Astrocyte (in vitro differentiated cells and primary cell): ENCODE data around the gene PVR.

Experiments used
- CTCF ChIP-seq: IDR thresholded peaks from 2 replicates; pipeline ENCODE4 v1.5.1; 2011; ENCODE audit warnings: low read depth, mild to moderate bottlenecking, inconsistent platforms, low read length, moderate library complexity; ENCODE audit not compliant: insufficient read depth
- EZH2 ChIP-seq: IDR thresholded peaks from 2 replicates; pipeline ENCODE4 v1.6.1; 2012; ENCODE audit warnings: mild to moderate bottlenecking, low read length, inconsistent platforms; ENCODE audit not compliant: insufficient read depth

GRCh38 chr19:44712864-44713515, 69.3 kb downstream of the PVR start:
- no peak for TF ChIP-seq CTCF
- no peak for TF ChIP-seq EZH2
